ENCODE measurements around the gene BIRC7. TPM values are rescaled to one million over a fixed set of nuclear protein-coding genes. Genes with fewer than 3 reads are reported as not detected.

The BIRC7 gene
- total and polyA plus RNA-seq, 2 donors (not counting 3 experiments of a cell fraction or from before 2014, with no cell fraction given) = not detected

DNA sequence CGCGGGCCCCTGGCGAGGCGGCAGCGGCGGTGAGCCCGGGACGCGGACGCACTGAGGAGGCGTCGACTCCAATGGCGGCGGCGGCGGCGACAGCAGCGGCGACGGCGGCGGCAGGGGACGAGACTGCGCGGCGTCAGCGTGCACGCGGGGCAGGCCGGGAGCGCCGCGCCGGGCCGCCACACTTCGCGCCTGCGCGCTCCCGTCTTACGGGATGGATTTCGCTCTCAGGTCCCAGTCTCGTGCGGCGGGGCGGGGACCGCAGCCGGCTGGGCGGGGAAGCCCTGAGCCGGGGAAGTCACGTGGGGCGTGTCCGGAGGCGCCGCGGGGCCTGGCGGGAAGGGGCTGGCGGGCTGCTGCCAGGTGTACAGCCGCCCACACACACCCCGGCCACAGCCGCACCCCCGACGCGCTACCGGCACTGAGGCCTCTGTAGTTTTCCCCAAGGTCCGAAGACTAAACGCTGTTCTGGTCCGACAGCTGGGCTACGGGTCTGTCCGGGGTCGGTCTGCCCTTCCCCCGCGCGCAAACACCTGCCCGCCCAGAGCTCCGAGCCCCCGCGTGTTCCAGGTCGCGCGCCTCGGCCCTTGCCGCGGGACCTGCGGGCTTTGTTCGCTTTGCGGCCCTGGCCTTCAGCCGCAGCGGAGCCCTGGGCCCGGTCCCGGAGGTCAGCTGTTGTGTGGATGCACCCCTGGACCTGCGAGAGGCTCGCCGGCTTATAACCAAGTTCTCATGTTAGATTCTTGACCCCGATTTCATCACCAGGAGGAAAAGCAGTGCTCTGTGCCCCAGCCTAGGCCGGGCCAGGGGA lies 19.5 kb upstream of the BIRC7 start, which contains the start of gene YTHDF1:
YTHDF1 (minus strand) TSS at position 91 of the 808 bp plus-strand sequence. CDS start 239 bp downstream, outside the sequence.
- no peaks in the 10 kb centered on the region for H3K9me1 ChIP-seq (replicated peaks; ENCODE audit: control insufficient read depth, extremely low read depth, insufficient read depth, low read length)
- H3K27me3 ChIP-seq (ENCODE audit: control insufficient read depth in 2 of 2, insufficient read depth in 2 of 2, low read length in 2 of 2) = no peaks in the 10 kb centered on the region
- peaks cover 4% of the 10 kb centered on the region for H4K20me1 ChIP-seq (replicated peaks; ENCODE audit: control insufficient read depth, extremely low read depth, insufficient read depth, low read length)
- TF ChIP-seq, protein P1, sequence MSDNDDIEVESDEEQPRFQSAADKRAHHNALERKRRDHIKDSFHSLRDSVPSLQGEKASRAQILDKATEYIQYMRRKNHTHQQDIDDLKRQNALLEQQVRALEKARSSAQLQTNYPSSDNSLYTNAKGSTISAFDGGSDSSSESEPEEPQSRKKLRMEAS (IDR thresholded peaks at IDR 0.05; ENCODE audit: insufficient read depth, insufficient read length) = peak; percentile 84
- peak; percentile 91 for TF ChIP-seq POLR2AphosphoS5 (IDR thresholded peaks at IDR 0.05; ENCODE audit: insufficient read depth, low read depth, low read length)
- TF ChIP-seq FOS (IDR thresholded peaks at IDR 0.05; ENCODE audit: borderline replicate concordance, insufficient read depth, low read length) = no peak
- TF ChIP-seq POLR2A (IDR thresholded peaks at IDR 0.05; ENCODE audit: low read depth, low read length) = peak; percentile 75
- TF ChIP-seq JUN (IDR thresholded peaks at IDR 0.05; ENCODE audit: borderline replicate concordance, insufficient read depth, insufficient read length, low read depth) = no peak
- TF ChIP-seq, protein P2, sequence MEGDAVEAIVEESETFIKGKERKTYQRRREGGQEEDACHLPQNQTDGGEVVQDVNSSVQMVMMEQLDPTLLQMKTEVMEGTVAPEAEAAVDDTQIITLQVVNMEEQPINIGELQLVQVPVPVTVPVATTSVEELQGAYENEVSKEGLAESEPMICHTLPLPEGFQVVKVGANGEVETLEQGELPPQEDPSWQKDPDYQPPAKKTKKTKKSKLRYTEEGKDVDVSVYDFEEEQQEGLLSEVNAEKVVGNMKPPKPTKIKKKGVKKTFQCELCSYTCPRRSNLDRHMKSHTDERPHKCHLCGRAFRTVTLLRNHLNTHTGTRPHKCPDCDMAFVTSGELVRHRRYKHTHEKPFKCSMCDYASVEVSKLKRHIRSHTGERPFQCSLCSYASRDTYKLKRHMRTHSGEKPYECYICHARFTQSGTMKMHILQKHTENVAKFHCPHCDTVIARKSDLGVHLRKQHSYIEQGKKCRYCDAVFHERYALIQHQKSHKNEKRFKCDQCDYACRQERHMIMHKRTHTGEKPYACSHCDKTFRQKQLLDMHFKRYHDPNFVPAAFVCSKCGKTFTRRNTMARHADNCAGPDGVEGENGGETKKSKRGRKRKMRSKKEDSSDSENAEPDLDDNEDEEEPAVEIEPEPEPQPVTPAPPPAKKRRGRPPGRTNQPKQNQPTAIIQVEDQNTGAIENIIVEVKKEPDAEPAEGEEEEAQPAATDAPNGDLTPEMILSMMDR (IDR thresholded peaks at IDR 0.05; ENCODE audit: extremely low read depth in 1 of 2, insufficient read depth in 1 of 2, low read depth in 1 of 2, low read length in 2 of 2) = no peak
- peak within 1 kb of the TSS; percentile 94 for H3K9ac ChIP-seq (replicated peaks; ENCODE audit: extremely low read depth, insufficient read depth, low read length)
- H3K36me3 ChIP-seq (ENCODE audit: control insufficient read depth in 2 of 2, extremely low read depth in 1 of 2, insufficient read depth in 2 of 2, low read length in 2 of 2) = peaks cover 13% of the 10 kb centered on the region in 2 experiments
- H3K79me2 ChIP-seq (ENCODE audit: control insufficient read depth, insufficient read depth, low read length) = peaks cover 46% of the 10 kb centered on the region
- intact Hi-C loops (cut with micrococcal nuclease) (loop anchor here (5.0 kb wide), 1 partner anchor 34 kb away; no protein-coding TSS in a partner anchor), dilution Hi-C loops (cut with MboI; ENCODE audit: extremely low pct_ligation_motif_present, low sequenced_read_pairs) (no loop called here)
- H3K27ac ChIP-seq (ENCODE audit: insufficient read depth, low read depth, low read length) = peak within 1 kb of the TSS; percentile 79
- no peaks in the 10 kb centered on the region for H3K9me3 ChIP-seq (replicated peaks; ENCODE audit: control insufficient read depth, insufficient read depth, low read length)
- H3K4me1 ChIP-seq (ENCODE audit: control insufficient read depth, extremely low read depth, insufficient read depth, low read length) = peaks cover 13% of the 10 kb centered on the region
- ChIA-PET CTCF (interaction anchor here (2.2 to 3.7 kb wide), 3 partner anchors 8 to 14 kb away, joined by 9 to 30 read pairs (median 15); no protein-coding TSS in a partner anchor), POLR2A (no interaction called here)
- DNase-seq (ENCODE audit: low read depth, low spot score) (peak; percentile 94), FAIRE-seq (peak; percentile 95)
- peak within 1 kb of the TSS; percentile 71 for H2AFZ ChIP-seq (ENCODE audit: low read depth, low read length)
- H3K4me2 ChIP-seq (ENCODE audit: insufficient read depth, low read length) = peak within 1 kb of the TSS; percentile 82
- H3K4me3 ChIP-seq (replicated peaks in 1 of 3; ENCODE audit: insufficient read depth in 1 of 3, low read depth in 1 of 3, low read length in 3 of 3) = peak within 1 kb of the TSS; percentile 59 to 94 (median 86)
- BruUV-seq (replicated peaks) = TSS peak; percentile 35

All from endothelial cell of umbilical vein (primary cell).